Upper lobe of left lung (tissue), 4 donors: ENCODE results near the gene VWA1.

Experiments
- CTCF ChIP-seq, 6 experiments: fragments of 450-650 bp in 4 of 6; fragments of 200-600 bp in 2 of 6; sonication (generic) in 2 of 6; IDR thresholded peaks; one replicate each; pipeline ENCODE4 v1.5.1; 2016 to 2019; ENCODE audit warnings: antibody characterized with exemption in 6 of 6
- POLR2A ChIP-seq, 4 donors: fragments of 450-650 bp; IDR thresholded peaks; one replicate each; pipeline ENCODE4 v1.5.1; 2016 to 2017; ENCODE audit warnings: antibody characterized with exemption in 4 of 4, mild to moderate bottlenecking in 2 of 4
- POLR2AphosphoS5 ChIP-seq, 2 donors: sonication (generic); formaldehyde crosslinking; IDR thresholded peaks; one replicate each; pipeline ENCODE4 v1.5.1; 2017; ENCODE audit warnings: antibody characterized with exemption in 2 of 2

GRCh38 chr1:1434131-1434823 lies 1.2 kb upstream of the VWA1 start:
- TF ChIP-seq POLR2AphosphoS5 (IDR thresholded peaks at IDR 0.05) (no peak), POLR2A (IDR thresholded peaks at IDR 0.05) (no peak), CTCF (IDR thresholded peaks at IDR 0.05) (peak in 1 of 6 experiments; percentile 17)
